ENCODE measurements around the gene TEK. TPM values are rescaled to one million over a fixed set of nuclear protein-coding genes. Genes with fewer than 3 reads are reported as not detected.

Gene TEK
- total and polyA plus RNA-seq, 4 donors: 5.9 to 76.1 (median 24.9) TPM

GRCh38 chr9:27188426-27188825 lies 79.4 kb downstream of the TEK start:
- H3K4me3 ChIP-seq: no peak overlapping the region
- peaks cover 0 to 1% (median 0%) of the 10 kb centered on the region in 4 donors for H3K9me3 ChIP-seq (ENCODE audit: control insufficient read depth in 4 of 4, insufficient read depth in 3 of 4, low read length in 3 of 4)
- DNase-seq (no peak), ATAC-seq (ENCODE audit: insufficient read depth, low FRiP score) (no peak)
- no peak overlapping the region for H3K27ac ChIP-seq (ENCODE audit: low read depth in 1 of 2, low read length in 1 of 2)
- 68 to 72% methylated on average over 1 of the region's 1 CpG for WGBS, 2 donors
- H3K36me3 ChIP-seq (ENCODE audit: control insufficient read depth in 4 of 4, insufficient read depth in 4 of 4, low read length in 4 of 4): peaks cover 0 to 3% (median 0%) of the 10 kb centered on the region in 4 donors
- no peaks in the 10 kb centered on the region for H3K27me3 ChIP-seq (ENCODE audit: control insufficient read depth in 3 of 3, insufficient read depth in 3 of 3, low read length in 2 of 3)
- TF ChIP-seq CTCF (IDR thresholded peaks at IDR 0.05; ENCODE audit: control extremely low read depth, extremely low read depth): no peak
- peaks cover 0 to 7% (median 0%) of the 10 kb centered on the region in 5 donors for H3K4me1 ChIP-seq (ENCODE audit: control insufficient read depth in 5 of 5, insufficient read depth in 5 of 5, low read length in 5 of 5)
- no peak overlapping the region for H3K9ac ChIP-seq (ENCODE audit: insufficient read depth in 1 of 2, low read length in 2 of 2)

GRCh38 chr9:27189426-27189825 lies 80.4 kb downstream of the TEK start:
- no peak for TF ChIP-seq CTCF (IDR thresholded peaks at IDR 0.05; ENCODE audit: control extremely low read depth, extremely low read depth)
- no peak overlapping the region for H3K4me3 ChIP-seq
- H3K27me3 ChIP-seq (ENCODE audit: control insufficient read depth in 3 of 3, insufficient read depth in 3 of 3, low read length in 2 of 3): no peaks in the 10 kb centered on the region
- no peaks in the 10 kb centered on the region for H3K36me3 ChIP-seq (ENCODE audit: control insufficient read depth in 4 of 4, insufficient read depth in 4 of 4, low read length in 4 of 4)
- DNase-seq: no peak
- H3K9me3 ChIP-seq (ENCODE audit: control insufficient read depth in 4 of 4, insufficient read depth in 3 of 4, low read length in 3 of 4): no peaks in the 10 kb centered on the region
- no peak overlapping the region for H3K9ac ChIP-seq (ENCODE audit: insufficient read depth in 1 of 2, low read length in 2 of 2)
- 94 to 97% methylated on average over 1 of the region's 1 CpG for WGBS, 2 donors
- peaks cover 0 to 4% (median 0%) of the 10 kb centered on the region in 5 donors for H3K4me1 ChIP-seq (ENCODE audit: control insufficient read depth in 5 of 5, insufficient read depth in 5 of 5, low read length in 5 of 5)
- H3K27ac ChIP-seq (ENCODE audit: low read depth in 1 of 2, low read length in 1 of 2): no peak overlapping the region
- ATAC-seq (ENCODE audit: insufficient read depth, low FRiP score): no peak

- Histone ChIP-seq H3K4me1 (ENCODE audit: control insufficient read depth in 5 of 5, insufficient read depth in 5 of 5, low read length in 5 of 5) (peaks cover 0 to 4% (median 0%) of the 10 kb centered on the region in 5 donors), H3K27ac (ENCODE audit: low read depth in 1 of 2, low read length in 1 of 2) (peak overlapping the region in 1 of 2 donors; percentile 4), H3K9ac (ENCODE audit: insufficient read depth in 1 of 2, low read length in 2 of 2) (no peak overlapping the region), H3K9me3 (ENCODE audit: control insufficient read depth in 4 of 4, insufficient read depth in 3 of 4, low read length in 3 of 4) (no peaks in the 10 kb centered on the region), H3K4me3 (no peak overlapping the region), H3K36me3 (ENCODE audit: control insufficient read depth in 4 of 4, insufficient read depth in 4 of 4, low read length in 4 of 4) (no peaks in the 10 kb centered on the region), H3K27me3 (ENCODE audit: control insufficient read depth in 3 of 3, insufficient read depth in 3 of 3, low read length in 2 of 3) (no peaks in the 10 kb centered on the region)
- 55 to 65% methylated on average over 10 of the region's 10 CpGs for WGBS, 2 donors
- ATAC-seq (ENCODE audit: insufficient read depth, low FRiP score): no peak
- DNase-seq: peak in 1 of 3 donors; percentile 33
- no peak for TF ChIP-seq CTCF (IDR thresholded peaks at IDR 0.05; ENCODE audit: control extremely low read depth, extremely low read depth)
These were observed 83.4 kb downstream of the TEK start for GRCh38 chr9:27192291-27192960.
